Natural killer cell (primary cell): ENCODE measurements around the gene FCN2. TPM values are rescaled to one million over a fixed set of nuclear protein-coding genes. Genes with fewer than 3 reads are reported as not detected.

Experiments
- ATAC-seq, 3 donors: fragments of 150-1000 bp in 2 of 3; fragments of 200-7000 bp in 1 of 3; cut with Tn5 transposase; 1 replicate in 1 of 3; 2 replicates in 2 of 3; pipeline ENCODE4 v1.10.0; 2021; ENCODE audit warnings: mild to moderate bottlenecking in 2 of 3, moderate library complexity in 2 of 3
- DNase-seq, 2 donors: peaks; one replicate each; pipeline versions ENCODE4 v3.0.0 to v3.0.0-alpha.2; 2013 to 2021; ENCODE audit warnings: mixed read lengths in 1 of 2
- H3K27ac ChIP-seq: one replicate; pipeline ENCODE4 v1.5.1; 2013; ENCODE audit warnings: mild to moderate bottlenecking, low read length
- H3K27me3 ChIP-seq: one replicate; pipeline ENCODE4 v1.6.1; 2013; ENCODE audit warnings: low read length; ENCODE audit not compliant: control insufficient read depth, insufficient read depth
- H3K36me3 ChIP-seq: one replicate; pipeline ENCODE4 v1.6.1; 2013; ENCODE audit warnings: low read length; ENCODE audit not compliant: control insufficient read depth, insufficient read depth
- H3K4me1 ChIP-seq: one replicate; pipeline ENCODE4 v1.6.1; 2013; ENCODE audit warnings: low read length; ENCODE audit not compliant: control insufficient read depth, insufficient read depth
- H3K4me3 ChIP-seq: one replicate; pipeline ENCODE4 v1.5.1; 2013; ENCODE audit warnings: low read length
- H3K9me3 ChIP-seq: one replicate; pipeline ENCODE4 v1.6.1; 2013; ENCODE audit warnings: low read length; ENCODE audit not compliant: control insufficient read depth, insufficient read depth
- H3K27ac Mint-ChIP-seq, 2 donors: one replicate each; pipeline ENCODE4 v1.8.0; 2022; ENCODE audit warnings: mild to moderate bottlenecking in 2 of 2, mixed read lengths in 2 of 2, moderate library complexity in 1 of 2
- H3K27me3 Mint-ChIP-seq, 2 donors: one replicate each; pipeline ENCODE4 v1.8.0; 2022; ENCODE audit warnings: low read depth in 2 of 2, mixed read lengths in 2 of 2
- H3K36me3 Mint-ChIP-seq: one replicate; pipeline ENCODE4 v1.8.0; 2022; ENCODE audit warnings: mixed read lengths
- H3K4me1 Mint-ChIP-seq, 2 donors: one replicate each; pipeline ENCODE4 v1.8.0; 2022; ENCODE audit warnings: mixed read lengths in 2 of 2
- H3K4me3 Mint-ChIP-seq: one replicate; pipeline ENCODE4 v1.8.0; 2022; ENCODE audit warnings: mild to moderate bottlenecking, moderate library complexity, mixed read lengths
- H3K9me3 Mint-ChIP-seq, 2 donors: one replicate each; pipeline ENCODE4 v1.8.0; 2022; ENCODE audit warnings: mixed read lengths in 2 of 2
- WGBS: methylation state at CpG from one replicate; pipeline ENCODE4 v1.1.7; 2013; ENCODE audit warnings: missing lambda C conversion rate; ENCODE audit not compliant: insufficient coverage; 5-methylcytosine and 5-hydroxymethylcytosine counted together
- intact Hi-C: fragments of 100-400 bp; cut with micrococcal nuclease; formaldehyde crosslinking; loops from one replicate; pipeline ENCODE4 v1.14.2; 2022
- total RNA-seq, 4 donors: library from RNA; stranded (reverse); fragments of 120-200 nt in 1 of 4; gene quantifications; one replicate each; pipeline versions ENCODE4 v1.2.3 to v1.2.4, GENCODE V29; 2013 to 2022
- TF ChIP-seq, protein P1 (sequence below): fragments of 200-600 bp; IDR thresholded peaks from one replicate; pipeline ENCODE4 v1.8.0; 2022; ENCODE audit warnings: antibody characterized with exemption

Gene FCN2
- total RNA-seq, 3 donors from 2014 or later (not counting 1 experiment from before 2014, with no cell fraction given), result not detected

DNA sequence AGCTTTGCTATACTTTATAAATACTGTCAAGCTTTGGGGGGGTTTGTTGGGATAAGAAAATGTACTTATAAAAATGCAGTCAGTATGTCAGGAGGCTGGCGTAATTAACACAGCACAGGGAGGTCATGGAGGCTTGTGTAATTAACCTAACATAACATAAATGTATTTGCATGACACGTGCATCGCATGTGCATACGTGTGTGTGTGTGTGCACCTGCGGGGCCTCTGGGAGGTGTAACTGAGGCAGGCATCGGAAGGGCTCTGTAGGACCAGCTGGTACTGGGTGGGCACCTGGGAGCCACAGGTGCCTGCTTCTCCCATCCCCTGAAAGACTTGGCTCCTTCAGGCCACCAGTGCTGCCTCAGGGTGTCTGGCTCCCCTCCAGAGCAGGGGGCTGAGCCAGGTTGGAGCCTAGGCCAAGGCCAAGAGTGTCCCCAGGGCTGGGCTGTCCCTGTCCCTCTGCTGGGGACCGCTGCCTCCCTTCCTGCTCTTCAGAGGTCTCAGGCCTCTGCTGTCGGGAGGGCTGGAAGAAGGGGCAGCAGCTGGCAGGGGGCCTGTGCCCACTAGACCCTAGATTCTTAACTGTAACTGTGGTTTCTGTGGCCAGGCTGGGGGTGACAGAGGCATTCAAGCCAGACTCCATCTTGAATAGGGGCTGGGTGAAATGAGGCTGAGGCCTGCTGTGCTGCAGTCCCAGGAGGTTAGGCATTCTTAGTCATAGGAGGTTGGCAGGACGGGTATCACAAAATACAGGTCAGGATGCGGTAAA, 9.0 kb downstream of the FCN2 start:
- intact Hi-C loops, result no loop called here
- Histone ChIP-seq H3K4me1 (peaks cover 8% of the 10 kb centered on the region), H3K36me3 (no peaks in the 10 kb centered on the region), H3K4me3 (no peak overlapping the region), H3K27ac (no peak overlapping the region), H3K9me3 (no peaks in the 10 kb centered on the region), H3K27me3 (no peaks in the 10 kb centered on the region)
- ATAC-seq (no peak), DNase-seq (no peak)
- TF ChIP-seq, protein P1, sequence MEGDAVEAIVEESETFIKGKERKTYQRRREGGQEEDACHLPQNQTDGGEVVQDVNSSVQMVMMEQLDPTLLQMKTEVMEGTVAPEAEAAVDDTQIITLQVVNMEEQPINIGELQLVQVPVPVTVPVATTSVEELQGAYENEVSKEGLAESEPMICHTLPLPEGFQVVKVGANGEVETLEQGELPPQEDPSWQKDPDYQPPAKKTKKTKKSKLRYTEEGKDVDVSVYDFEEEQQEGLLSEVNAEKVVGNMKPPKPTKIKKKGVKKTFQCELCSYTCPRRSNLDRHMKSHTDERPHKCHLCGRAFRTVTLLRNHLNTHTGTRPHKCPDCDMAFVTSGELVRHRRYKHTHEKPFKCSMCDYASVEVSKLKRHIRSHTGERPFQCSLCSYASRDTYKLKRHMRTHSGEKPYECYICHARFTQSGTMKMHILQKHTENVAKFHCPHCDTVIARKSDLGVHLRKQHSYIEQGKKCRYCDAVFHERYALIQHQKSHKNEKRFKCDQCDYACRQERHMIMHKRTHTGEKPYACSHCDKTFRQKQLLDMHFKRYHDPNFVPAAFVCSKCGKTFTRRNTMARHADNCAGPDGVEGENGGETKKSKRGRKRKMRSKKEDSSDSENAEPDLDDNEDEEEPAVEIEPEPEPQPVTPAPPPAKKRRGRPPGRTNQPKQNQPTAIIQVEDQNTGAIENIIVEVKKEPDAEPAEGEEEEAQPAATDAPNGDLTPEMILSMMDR, result no peak
- Mint-ChIP-seq H3K36me3 (no peaks in the 10 kb centered on the region), H3K27me3 (peaks cover 4 to 6% of the 10 kb centered on the region in 2 donors), H3K4me3 (no peak overlapping the region), H3K9me3 (no peaks in the 10 kb centered on the region), H3K27ac (no peak overlapping the region), H3K4me1 (peaks cover 0 to 13% of the 10 kb centered on the region in 2 donors)
- WGBS, result 60% methylated on average over 10 of the region's 10 CpGs

DNA sequence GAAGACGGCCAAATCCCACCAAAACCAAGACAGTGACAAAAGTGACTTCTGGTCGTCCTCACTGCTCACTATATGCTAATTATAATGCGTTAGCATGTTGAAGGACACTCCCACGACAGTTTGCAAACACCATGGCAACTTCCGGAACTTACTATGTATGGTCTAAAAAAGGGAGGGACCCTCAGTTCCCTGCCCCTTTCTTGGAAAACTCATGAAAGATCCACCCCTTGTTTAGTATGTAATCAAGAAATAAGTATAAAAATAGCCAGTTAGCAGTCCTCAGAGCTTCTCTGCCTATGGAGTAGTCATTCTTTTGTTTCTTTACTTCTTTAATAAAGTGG, 9.5 kb downstream of the FCN2 start:
- peaks cover 5 to 8% of the 10 kb centered on the region in 2 donors for H3K27me3 Mint-ChIP-seq
- Histone ChIP-seq H3K4me1 (peaks cover 8% of the 10 kb centered on the region), H3K27me3 (no peaks in the 10 kb centered on the region), H3K36me3 (no peaks in the 10 kb centered on the region), H3K27ac (no peak overlapping the region), H3K4me3 (no peak overlapping the region), H3K9me3 (no peaks in the 10 kb centered on the region)
- peaks cover 0 to 13% of the 10 kb centered on the region in 2 donors for H3K4me1 Mint-ChIP-seq
- no peak overlapping the region for H3K4me3 Mint-ChIP-seq
- intact Hi-C loops, result no loop called here
- ATAC-seq (no peak), DNase-seq (no peak)
- TF ChIP-seq, protein P1, result no peak
- H3K9me3 Mint-ChIP-seq, result no peaks in the 10 kb centered on the region
- H3K27ac Mint-ChIP-seq, result no peak overlapping the region
- 40% methylated on average over 5 of the region's 5 CpGs for WGBS
- no peaks in the 10 kb centered on the region for H3K36me3 Mint-ChIP-seq

DNA sequence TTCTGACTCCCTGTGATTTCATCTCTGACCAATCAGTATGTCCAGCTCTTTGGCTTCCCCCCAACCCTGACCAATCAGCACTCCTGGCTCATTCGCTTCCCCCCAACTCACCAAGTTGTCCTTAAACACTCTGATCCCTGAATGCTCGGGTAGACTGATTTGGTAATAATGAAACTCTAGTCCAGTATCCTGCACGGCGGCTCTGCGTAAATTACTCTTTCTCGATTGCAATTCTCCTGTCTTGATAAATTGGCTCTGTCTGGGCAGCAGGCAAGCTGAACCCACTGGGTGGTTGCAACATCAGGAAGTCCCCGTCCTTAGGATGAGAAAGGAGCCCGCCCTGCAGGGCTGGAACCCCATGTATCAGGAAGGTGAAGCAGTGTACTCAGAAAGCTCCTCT, 10.4 kb downstream of the FCN2 start:
- 68% methylated on average over 8 of the region's 8 CpGs for WGBS
- H3K27me3 Mint-ChIP-seq, result peaks cover 9 to 11% of the 10 kb centered on the region in 2 donors
- H3K9me3 Mint-ChIP-seq, result no peaks in the 10 kb centered on the region
- TF ChIP-seq, protein P1, result no peak
- H3K27ac Mint-ChIP-seq, result no peak overlapping the region
- Histone ChIP-seq H3K27ac (no peak overlapping the region), H3K36me3 (no peaks in the 10 kb centered on the region), H3K27me3 (no peaks in the 10 kb centered on the region), H3K4me3 (no peak overlapping the region), H3K9me3 (no peaks in the 10 kb centered on the region), H3K4me1 (peaks cover 8% of the 10 kb centered on the region)
- H3K36me3 Mint-ChIP-seq, result no peaks in the 10 kb centered on the region
- no peak for ATAC-seq
- no peak for DNase-seq
- no peak overlapping the region for H3K4me3 Mint-ChIP-seq
- H3K4me1 Mint-ChIP-seq, result peaks cover 0 to 13% of the 10 kb centered on the region in 2 donors
- intact Hi-C loops, result no loop called here

DNA sequence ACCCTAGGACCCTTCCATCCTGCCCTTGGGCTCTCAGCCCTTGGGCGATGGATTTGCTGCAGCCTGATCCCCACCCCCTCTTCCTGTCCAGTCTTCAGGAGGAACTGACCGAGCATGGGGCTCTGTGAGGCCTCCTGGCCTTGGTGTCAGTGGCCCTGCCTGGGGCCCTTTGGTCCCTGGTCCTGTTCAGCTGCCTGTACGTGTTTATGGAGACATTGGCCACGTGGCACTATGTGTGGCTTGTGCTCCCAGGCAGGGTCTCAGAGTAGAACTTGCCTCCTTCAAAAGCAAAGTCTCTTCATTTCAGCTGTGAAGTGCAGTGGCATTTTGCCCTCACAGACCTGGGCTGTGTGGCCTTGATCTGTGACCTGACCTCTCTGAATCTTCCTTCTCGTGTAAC, 11.1 kb downstream of the FCN2 start:
- H3K27ac ChIP-seq, result no peak overlapping the region
- no peak overlapping the region for H3K4me3 ChIP-seq
- Mint-ChIP-seq H3K9me3 (no peaks in the 10 kb centered on the region), H3K4me3 (no peak overlapping the region), H3K36me3 (no peaks in the 10 kb centered on the region), H3K27ac (no peak overlapping the region), H3K27me3 (peaks cover 9 to 11% of the 10 kb centered on the region in 2 donors), H3K4me1 (peaks cover 0 to 13% of the 10 kb centered on the region in 2 donors)
- ATAC-seq (no peak), DNase-seq (no peak)
- H3K27me3 ChIP-seq, result no peaks in the 10 kb centered on the region
- intact Hi-C loops, result no loop called here
- H3K36me3 ChIP-seq, result no peaks in the 10 kb centered on the region
- no peaks in the 10 kb centered on the region for H3K9me3 ChIP-seq
- TF ChIP-seq, protein P1, result no peak
- WGBS, result 90% methylated on average over 5 of the region's 5 CpGs
- H3K4me1 ChIP-seq, result peaks cover 8% of the 10 kb centered on the region
